AG09319 (cell line): ENCODE results near the gene CDKAL1.
"Not testable (repeated sequence)": the region's sequence is repeated elsewhere in the genome, so short reads cannot be mapped to it uniquely, and the experiment has no call there.

ENCODE experiments used
- DNase-seq: peaks from one replicate; pipeline ENCODE4 v3.0.0-alpha.2; 2010; ENCODE audit warnings: low read depth; ENCODE audit errors: extremely low read depth
- CTCF ChIP-seq: IDR thresholded peaks from 2 replicates; pipeline ENCODE4 v1.5.1; 2011; ENCODE audit warnings: low read depth, mild to moderate bottlenecking, inconsistent platforms, low read length, moderate library complexity

CDKAL1 gene

GRCh38 chr6:21087188-21087587 is 552.9 kb downstream of the CDKAL1 start:
- no peak for DNase-seq
- no peak for TF ChIP-seq CTCF

GRCh38 chr6:21091411-21091810 is 557.2 kb downstream of the CDKAL1 start:
- no peak for DNase-seq
- no peak for TF ChIP-seq CTCF

GRCh38 chr6:21092231-21092772 is 558.0 kb downstream of the CDKAL1 start:
- DNase-seq = not testable (repeated sequence)

- no peak for TF ChIP-seq CTCF
- no peak for DNase-seq
Observed at GRCh38 chr6:21095462-21095861, 561.2 kb downstream of the CDKAL1 start.

- no peak for DNase-seq
- no peak for TF ChIP-seq CTCF
Observed at GRCh38 chr6:21098134-21098533, 563.9 kb downstream of the CDKAL1 start.

GRCh38 chr6:21098744-21099143 is 564.5 kb downstream of the CDKAL1 start:
- no peak for DNase-seq
- TF ChIP-seq CTCF = no peak

GRCh38 chr6:21099338-21100314 is 565.4 kb downstream of the CDKAL1 start:
- DNase-seq = no peak
- TF ChIP-seq CTCF = no peak

GRCh38 chr6:21100991-21101390 is 566.7 kb downstream of the CDKAL1 start:
- no peak for TF ChIP-seq CTCF
- DNase-seq = no peak
